C4-2B (cell line): ENCODE measurements around the gene AHNAK.

Experiments used
- H3K27ac ChIP-seq: fragments of 450-650 bp; 2 replicates; pipeline ENCODE4 v1.5.1; 2017
- CTCF ChIP-seq: fragments of 450-650 bp; conservative IDR thresholded peaks from 2 replicates; pipeline ENCODE4 v1.5.1; 2017; ENCODE audit warnings: mild to moderate bottlenecking
- ZFX ChIP-seq: fragments of 450-650 bp; IDR thresholded peaks from 2 replicates; pipeline ENCODE4 v1.6.1; 2017

The AHNAK gene

GRCh38 chr11:62544581-62545436 lies 1.8 kb downstream of the AHNAK start:
- H3K27ac ChIP-seq: peak overlapping the region; percentile 75

GRCh38 chr11:62543680-62544444 lies 2.7 kb downstream of the AHNAK start:
- H3K27ac ChIP-seq: no peak overlapping the region
- TF ChIP-seq CTCF: no peak
- TF ChIP-seq ZFX: no peak

More at GRCh38 chr11:62544581-62545436, 1.8 kb downstream of the AHNAK start:
- TF ChIP-seq ZFX (no peak), CTCF (no peak)

DNA sequence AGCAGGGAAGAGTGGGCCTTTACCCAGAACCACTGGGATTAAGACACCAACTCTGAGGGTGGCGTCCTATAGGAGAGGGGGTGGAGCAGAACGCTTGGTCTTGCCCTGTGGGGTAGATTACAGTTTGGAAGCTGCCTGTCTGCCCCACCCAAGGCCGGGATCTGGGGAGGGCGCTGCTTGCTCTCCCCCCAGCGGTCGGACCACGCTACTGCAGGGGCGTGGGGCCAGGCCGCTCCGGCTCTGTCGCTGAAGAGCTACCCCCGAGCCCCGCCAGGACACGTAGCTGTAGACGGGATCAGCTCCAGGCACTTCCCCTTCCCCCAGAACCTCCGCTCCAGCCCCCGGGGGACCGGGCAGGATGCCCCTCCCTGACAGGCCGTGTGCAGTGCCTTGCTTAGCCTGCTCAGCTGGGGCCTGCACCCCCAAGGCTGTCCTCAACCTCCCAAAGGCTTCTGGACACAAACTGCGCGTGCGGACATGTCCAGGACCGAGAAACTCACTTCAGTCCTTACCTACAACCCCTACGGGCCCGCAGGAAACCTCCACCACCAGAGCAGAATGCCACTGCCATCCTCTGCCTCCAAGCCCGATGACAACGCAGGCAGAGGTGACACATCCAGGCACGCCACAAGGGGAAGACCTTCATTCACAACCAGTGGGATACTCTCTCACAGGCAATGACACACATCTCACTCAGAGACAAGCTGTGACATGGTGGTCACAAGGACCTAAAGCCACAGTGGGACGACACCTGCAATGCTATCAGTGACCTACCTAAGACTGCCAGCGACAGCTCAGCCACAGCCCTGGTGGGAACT lies 3.6 kb downstream of the AHNAK start:
- no peak overlapping the region for H3K27ac ChIP-seq
- peak; percentile 98 for TF ChIP-seq CTCF
- TF ChIP-seq ZFX: no peak

GRCh38 chr11:62542111-62542745 lies 4.4 kb downstream of the AHNAK start:
- TF ChIP-seq ZFX (no peak), CTCF (no peak)
- H3K27ac ChIP-seq: no peak overlapping the region

- TF ChIP-seq CTCF (no peak), ZFX (no peak)
- H3K27ac ChIP-seq: 0 out of 2 replicates have a peak overlapping the region, but pooled peaks have one; percentile 0
These were observed 5.6 kb downstream of the AHNAK start for GRCh38 chr11:62540804-62541701.
